Measurements from ENCODE around the gene OSCP1.
A peak's percentile ranks its signal among the peaks of the same experiment; 100 is the strongest.

OSCP1 gene

GRCh38 chr1:36415661-36416326 is 34.5 kb downstream of the OSCP1 start:
- no peak for DNase-seq (ENCODE audit: insufficient read length)
- TF ChIP-seq TAF1 (IDR thresholded peaks at IDR 0.05; ENCODE audit: borderline replicate concordance, low read depth, low read length) (no peak), POLR2AphosphoS5 (IDR thresholded peaks at IDR 0.05; ENCODE audit: low read depth, low read length) (no peak), POLR2A (IDR thresholded peaks at IDR 0.05; ENCODE audit: low read depth, low read length) (no peak)
- FAIRE-seq, result no peak

GRCh38 chr1:36414384-36414783 is 35.9 kb downstream of the OSCP1 start:
- DNase-seq (ENCODE audit: insufficient read length), result no peak
- FAIRE-seq, result no peak
- TF ChIP-seq TAF1 (IDR thresholded peaks at IDR 0.05; ENCODE audit: borderline replicate concordance, low read depth, low read length) (no peak), POLR2AphosphoS5 (IDR thresholded peaks at IDR 0.05; ENCODE audit: low read depth, low read length) (no peak), POLR2A (IDR thresholded peaks at IDR 0.05; ENCODE audit: low read depth, low read length) (no peak)

- DNase-seq (ENCODE audit: insufficient read length) (no peak), FAIRE-seq (no peak)
- TF ChIP-seq POLR2A (IDR thresholded peaks at IDR 0.05; ENCODE audit: low read depth, low read length) (no peak), TAF1 (IDR thresholded peaks at IDR 0.05; ENCODE audit: borderline replicate concordance, low read depth, low read length) (no peak), POLR2AphosphoS5 (IDR thresholded peaks at IDR 0.05; ENCODE audit: low read depth, low read length) (no peak)
Observed at GRCh38 chr1:36411674-36412648, 38.3 kb downstream of the OSCP1 start.

- FAIRE-seq, result no peak
- TF ChIP-seq POLR2AphosphoS5 (IDR thresholded peaks at IDR 0.05; ENCODE audit: low read depth, low read length) (no peak), TAF1 (IDR thresholded peaks at IDR 0.05; ENCODE audit: borderline replicate concordance, low read depth, low read length) (no peak), POLR2A (IDR thresholded peaks at IDR 0.05; ENCODE audit: low read depth, low read length) (no peak)
- no peak for DNase-seq (ENCODE audit: insufficient read length)
Observed at GRCh38 chr1:36408479-36408878, 41.8 kb downstream of the OSCP1 start.

- FAIRE-seq, result no peak
- DNase-seq (ENCODE audit: insufficient read length), result no peak
- no peak for TF ChIP-seq POLR2AphosphoS5 (IDR thresholded peaks at IDR 0.05; ENCODE audit: low read depth, low read length)
- no peak for TF ChIP-seq TAF1 (IDR thresholded peaks at IDR 0.05; ENCODE audit: borderline replicate concordance, low read depth, low read length)
- TF ChIP-seq POLR2A (IDR thresholded peaks at IDR 0.05; ENCODE audit: low read depth, low read length), result no peak
Observed at GRCh38 chr1:36406440-36406839, 43.8 kb downstream of the OSCP1 start.

GRCh38 chr1:36402504-36402890 is 47.8 kb downstream of the OSCP1 start:
- FAIRE-seq (no peak), DNase-seq (ENCODE audit: insufficient read length) (no peak)

GRCh38 chr1:36401602-36402503 is 48.4 kb downstream of the OSCP1 start:
- TF ChIP-seq POLR2A (IDR thresholded peaks at IDR 0.05; ENCODE audit: low read depth, low read length) (no peak), POLR2AphosphoS5 (IDR thresholded peaks at IDR 0.05; ENCODE audit: low read depth, low read length) (no peak), TAF1 (IDR thresholded peaks at IDR 0.05; ENCODE audit: borderline replicate concordance, low read depth, low read length) (no peak)
- no peak for DNase-seq (ENCODE audit: insufficient read length)
- no peak for FAIRE-seq

More at GRCh38 chr1:36402504-36402890, 47.8 kb downstream of the OSCP1 start:
- no peak for TF ChIP-seq POLR2AphosphoS5 (IDR thresholded peaks at IDR 0.05; ENCODE audit: low read depth, low read length)
- TF ChIP-seq TAF1 (IDR thresholded peaks at IDR 0.05; ENCODE audit: borderline replicate concordance, low read depth, low read length), result no peak
- TF ChIP-seq POLR2A (IDR thresholded peaks at IDR 0.05; ENCODE audit: low read depth, low read length), result no peak

GRCh38 chr1:36400825-36401601 is 49.2 kb downstream of the OSCP1 start:
- TF ChIP-seq POLR2A (IDR thresholded peaks at IDR 0.05; ENCODE audit: low read depth, low read length) (peak; percentile 82), POLR2AphosphoS5 (IDR thresholded peaks at IDR 0.05; ENCODE audit: low read depth, low read length) (peak; percentile 63; the same call in 1 of the 2 replicates), TAF1 (IDR thresholded peaks at IDR 0.05; ENCODE audit: borderline replicate concordance, low read depth, low read length) (0 out of 2 replicates have a peak, but pooled peaks have one; percentile 37)
- FAIRE-seq (peak; percentile 53), DNase-seq (ENCODE audit: insufficient read length) (peak; percentile 52)

GRCh38 chr1:36400514-36400824 is 49.8 kb downstream of the OSCP1 start:
- DNase-seq (ENCODE audit: insufficient read length) (no peak), FAIRE-seq (no peak)
- TF ChIP-seq POLR2AphosphoS5 (IDR thresholded peaks at IDR 0.05; ENCODE audit: low read depth, low read length) (no peak), TAF1 (IDR thresholded peaks at IDR 0.05; ENCODE audit: borderline replicate concordance, low read depth, low read length) (no peak), POLR2A (IDR thresholded peaks at IDR 0.05; ENCODE audit: low read depth, low read length) (no peak)

GRCh38 chr1:36398370-36398977 is 51.8 kb downstream of the OSCP1 start:
- TF ChIP-seq TAF1 (IDR thresholded peaks at IDR 0.05; ENCODE audit: borderline replicate concordance, low read depth, low read length), result no peak
- no peak for TF ChIP-seq POLR2AphosphoS5 (IDR thresholded peaks at IDR 0.05; ENCODE audit: low read depth, low read length)
- TF ChIP-seq POLR2A (IDR thresholded peaks at IDR 0.05; ENCODE audit: low read depth, low read length), result no peak
- DNase-seq (ENCODE audit: insufficient read length) (no peak), FAIRE-seq (no peak)
